Mesothelial cell of epicardium (in vitro differentiated cells): ENCODE data around the gene UBL4B. TPM values are rescaled to one million over a fixed set of nuclear protein-coding genes. Genes with fewer than 3 reads are reported as not detected.

Experiments
- DNase-seq, 2 experiments: peaks; one replicate each; pipeline ENCODE4 v3.0.0; 2021; ENCODE audit warnings: low spot score in 2 of 2; ENCODE audit not compliant: unreplicated experiment in 2 of 2
- H3K27ac Mint-ChIP-seq: 2 replicates; pipeline ENCODE4 v1.8.0; 2021; ENCODE audit warnings: mixed read lengths
- H3K27me3 Mint-ChIP-seq: 2 replicates; pipeline ENCODE4 v1.8.0; 2021; ENCODE audit warnings: low read depth, mixed read lengths
- H3K36me3 Mint-ChIP-seq: 2 replicates; pipeline ENCODE4 v1.8.0; 2021; ENCODE audit warnings: mixed read lengths
- H3K4me1 Mint-ChIP-seq: 2 replicates; pipeline ENCODE4 v1.8.0; 2021; ENCODE audit warnings: mixed read lengths
- H3K4me3 Mint-ChIP-seq: 2 replicates; pipeline ENCODE4 v1.8.0; 2021; ENCODE audit warnings: mild to moderate bottlenecking, moderate library complexity, mixed read lengths
- H3K9me3 Mint-ChIP-seq: 2 replicates; pipeline ENCODE4 v1.8.0; 2021; ENCODE audit warnings: mixed read lengths
- total RNA-seq: library from RNA; stranded (reverse); gene quantifications from 3 replicates; pipeline ENCODE4 v1.2.1, GENCODE V29; 2021
- TF ChIP-seq, protein P1 (sequence below): fragments of 200-600 bp; sonication (generic); IDR thresholded peaks from one replicate; pipeline ENCODE4 v1.5.0; 2021; ENCODE audit warnings: antibody characterized with exemption; ENCODE audit not compliant: unreplicated experiment

Gene UBL4B
- total RNA-seq, 1 donor from 2014 or later = 10.7 TPM

GRCh38 chr1:110138956-110139355, 26.7 kb downstream of the UBL4B start:
- no peak overlapping the region for H3K27ac Mint-ChIP-seq
- peaks cover 13% of the 10 kb centered on the region for H3K27me3 Mint-ChIP-seq
- no peak for DNase-seq
- H3K4me1 Mint-ChIP-seq = peaks cover 13% of the 10 kb centered on the region
- no peaks in the 10 kb centered on the region for H3K36me3 Mint-ChIP-seq
- H3K4me3 Mint-ChIP-seq = no peak overlapping the region
- TF ChIP-seq, protein P1, sequence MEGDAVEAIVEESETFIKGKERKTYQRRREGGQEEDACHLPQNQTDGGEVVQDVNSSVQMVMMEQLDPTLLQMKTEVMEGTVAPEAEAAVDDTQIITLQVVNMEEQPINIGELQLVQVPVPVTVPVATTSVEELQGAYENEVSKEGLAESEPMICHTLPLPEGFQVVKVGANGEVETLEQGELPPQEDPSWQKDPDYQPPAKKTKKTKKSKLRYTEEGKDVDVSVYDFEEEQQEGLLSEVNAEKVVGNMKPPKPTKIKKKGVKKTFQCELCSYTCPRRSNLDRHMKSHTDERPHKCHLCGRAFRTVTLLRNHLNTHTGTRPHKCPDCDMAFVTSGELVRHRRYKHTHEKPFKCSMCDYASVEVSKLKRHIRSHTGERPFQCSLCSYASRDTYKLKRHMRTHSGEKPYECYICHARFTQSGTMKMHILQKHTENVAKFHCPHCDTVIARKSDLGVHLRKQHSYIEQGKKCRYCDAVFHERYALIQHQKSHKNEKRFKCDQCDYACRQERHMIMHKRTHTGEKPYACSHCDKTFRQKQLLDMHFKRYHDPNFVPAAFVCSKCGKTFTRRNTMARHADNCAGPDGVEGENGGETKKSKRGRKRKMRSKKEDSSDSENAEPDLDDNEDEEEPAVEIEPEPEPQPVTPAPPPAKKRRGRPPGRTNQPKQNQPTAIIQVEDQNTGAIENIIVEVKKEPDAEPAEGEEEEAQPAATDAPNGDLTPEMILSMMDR = no peak
- peaks cover 4% of the 10 kb centered on the region for H3K9me3 Mint-ChIP-seq

GRCh38 chr1:110144366-110144765, 32.1 kb downstream of the UBL4B start:
- H3K36me3 Mint-ChIP-seq = no peaks in the 10 kb centered on the region
- H3K27ac Mint-ChIP-seq = no peak overlapping the region
- H3K27me3 Mint-ChIP-seq = peaks cover 9% of the 10 kb centered on the region
- DNase-seq = no peak
- no peaks in the 10 kb centered on the region for H3K4me1 Mint-ChIP-seq
- TF ChIP-seq, protein P1 = no peak
- peaks cover 4% of the 10 kb centered on the region for H3K9me3 Mint-ChIP-seq
- no peak overlapping the region for H3K4me3 Mint-ChIP-seq

DNA sequence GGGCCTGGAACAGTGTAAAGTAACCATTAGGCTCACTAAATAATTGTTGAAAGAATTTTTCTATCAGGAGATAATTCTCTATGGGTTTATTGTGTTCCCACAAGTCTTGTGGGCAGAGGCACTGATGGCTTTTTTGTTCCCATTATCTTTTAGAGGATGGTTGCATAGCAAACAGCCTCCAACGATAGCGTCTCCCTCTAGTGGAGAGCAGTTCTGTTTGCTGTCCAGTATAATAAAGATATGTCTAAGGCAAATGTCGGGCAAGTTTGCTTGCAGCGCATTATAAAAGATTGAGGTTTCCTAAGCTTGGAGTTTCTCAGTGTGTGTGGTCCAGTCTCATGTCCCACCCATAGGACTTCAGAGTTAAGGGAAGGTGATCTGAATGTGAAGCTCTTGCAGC, 36.7 kb downstream of the UBL4B start:
- no peak overlapping the region for H3K4me3 Mint-ChIP-seq
- TF ChIP-seq, protein P1 = no peak

GRCh38 chr1:110150330-110151174, 38.3 kb downstream of the UBL4B start, which contains the start of gene SLC6A17:
TSS of gene SLC6A17 (plus strand) at chr1:110150494. CDS start at chr1:110166930, 16,436 bp downstream.
- no peaks in the 10 kb centered on the region for H3K36me3 Mint-ChIP-seq
- peak within 1 kb of the TSS; percentile 38 for H3K4me3 Mint-ChIP-seq

More for the DNA sequence above, 36.7 kb downstream of the UBL4B start:
- no peak for DNase-seq
- H3K27ac Mint-ChIP-seq = no peak overlapping the region
- peaks cover 8% of the 10 kb centered on the region for H3K4me1 Mint-ChIP-seq
- peaks cover 31% of the 10 kb centered on the region for H3K27me3 Mint-ChIP-seq
- H3K36me3 Mint-ChIP-seq = no peaks in the 10 kb centered on the region
- no peaks in the 10 kb centered on the region for H3K9me3 Mint-ChIP-seq

GRCh38 chr1:110151175-110151669, 39.0 kb downstream of the UBL4B start:
- peak overlapping the region; percentile 35 for H3K4me3 Mint-ChIP-seq
- no peak overlapping the region for H3K27ac Mint-ChIP-seq
- H3K4me1 Mint-ChIP-seq = peaks cover 9% of the 10 kb centered on the region
- H3K27me3 Mint-ChIP-seq = peaks cover 53% of the 10 kb centered on the region
- TF ChIP-seq, protein P1 = no peak
- H3K9me3 Mint-ChIP-seq = no peaks in the 10 kb centered on the region
- no peaks in the 10 kb centered on the region for H3K36me3 Mint-ChIP-seq
- no peak for DNase-seq

More at GRCh38 chr1:110150330-110151174, 38.3 kb downstream of the UBL4B start, which contains the start of gene SLC6A17:
- H3K27ac Mint-ChIP-seq = no peak within 1 kb of the TSS
- DNase-seq = peak in 1 of 2 experiments; percentile 59
- TF ChIP-seq, protein P1 = peak; percentile 40
- peaks cover 9% of the 10 kb centered on the region for H3K4me1 Mint-ChIP-seq
- peaks cover 47% of the 10 kb centered on the region for H3K27me3 Mint-ChIP-seq
- H3K9me3 Mint-ChIP-seq = no peaks in the 10 kb centered on the region
